PC-9 (cell line): ENCODE results near the gene KRTAP5-9. TPM values are rescaled to one million over a fixed set of nuclear protein-coding genes. Genes with fewer than 3 reads are reported as not detected.
"Not testable (repeated sequence)": the region's sequence is repeated elsewhere in the genome, so short reads cannot be mapped to it uniquely, and the experiment has no call there.

Experiments
- BruUV-seq: library from RNA; stranded (reverse); fragments of 400-500 nt; replicated peaks from 2 replicates; lab custom pipeline; 2021; lab: Mats Ljungman, UMichigan
- CTCF ChIA-PET: fragments of 300-600 bp; sonication (Branson Sonifier 250); formaldehyde crosslinking; loops from one replicate; lab custom pipeline; 2022; ENCODE audit warnings: antibody characterized with exemption; lab: Charles Lee
- POLR2A ChIA-PET: fragments of 300-600 bp; sonication (Branson Sonifier 250); formaldehyde crosslinking; loops from one replicate; lab custom pipeline; 2022; ENCODE audit warnings: antibody characterized with exemption; ENCODE audit not compliant: unreplicated experiment; lab: Charles Lee
- DNase-seq, 2 experiments: peaks; one replicate each; pipeline versions ENCODE4 v3.0.0 to v3.0.0-alpha.2; 2015 to 2022; ENCODE audit warnings: mixed read lengths in 1 of 2
- H2AFZ ChIP-seq: fragments of 200-600 bp; sonication (generic); 2 replicates; pipeline ENCODE4 v1.8.1; 2017; ENCODE audit warnings: antibody characterized with exemption
- H3F3A ChIP-seq: fragments of 200-600 bp; sonication (generic); 2 replicates; pipeline ENCODE4 v1.8.1; 2017; ENCODE audit warnings: antibody characterized with exemption, mild to moderate bottlenecking, low read depth; ENCODE audit not compliant: insufficient read depth
- H3K27ac ChIP-seq: fragments of 200-600 bp; sonication (generic); 2 replicates; pipeline ENCODE4 v1.6.1; 2016; ENCODE audit warnings: mixed run types
- H3K27me3 ChIP-seq: fragments of 200-600 bp; sonication (generic); 2 replicates; pipeline ENCODE4 v1.6.1; 2016; ENCODE audit warnings: low read depth, mixed run types; ENCODE audit not compliant: insufficient read depth
- H3K36me3 ChIP-seq: fragments of 200-600 bp; sonication (generic); 2 replicates; pipeline ENCODE4 v1.6.1; 2016; ENCODE audit warnings: low read depth, mixed run types
- H3K4me1 ChIP-seq: fragments of 200-600 bp; sonication (generic); replicated peaks from 2 replicates; pipeline ENCODE4 v1.6.1; 2016; ENCODE audit warnings: mixed run types; ENCODE audit not compliant: insufficient read depth
- H3K4me2 ChIP-seq: fragments of 200-600 bp; sonication (generic); 2 replicates; pipeline ENCODE4 v1.6.1; 2017; ENCODE audit warnings: mixed run types
- H3K4me3 ChIP-seq: fragments of 200-600 bp; sonication (generic); 2 replicates; pipeline ENCODE4 v1.6.1; 2016; ENCODE audit warnings: mixed run types
- H3K79me2 ChIP-seq: fragments of 200-600 bp; sonication (generic); 2 replicates; pipeline ENCODE4 v1.6.1; 2017; ENCODE audit warnings: low read depth, mixed run types
- H3K9me2 ChIP-seq: fragments of 200-600 bp; sonication (generic); 2 replicates; pipeline ENCODE4 v1.8.1; 2017; ENCODE audit warnings: mild to moderate bottlenecking; ENCODE audit not compliant: insufficient read depth
- H3K9me3 ChIP-seq: fragments of 200-600 bp; sonication (generic); 2 replicates; pipeline ENCODE4 v1.8.1; 2016; ENCODE audit warnings: low read depth; ENCODE audit not compliant: insufficient read depth
- H4K20me1 ChIP-seq: fragments of 200-600 bp; sonication (generic); 2 replicates; pipeline ENCODE4 v1.8.1; 2017; ENCODE audit not compliant: insufficient read depth
- EZH2 ChIP-seq: fragments of 200-600 bp; sonication (generic); IDR thresholded peaks from 2 replicates; pipeline ENCODE4 v1.8.0; 2017; ENCODE audit warnings: antibody characterized with exemption, low read depth
- intact Hi-C: fragments of 100-400 bp; cut with micrococcal nuclease; formaldehyde crosslinking; loops from one replicate; pipeline ENCODE4 v1.10.0; 2022; ENCODE audit not compliant: unreplicated experiment
- total RNA-seq: library from RNA; stranded (reverse); gene quantifications from 2 replicates; pipeline ENCODE4 v1.2.3, GENCODE V29; 2021
- TF ChIP-seq, protein P1 (sequence below): fragments of 200-600 bp; sonication (generic); conservative IDR thresholded peaks from 2 replicates; pipeline ENCODE4 v1.6.1; 2017; ENCODE audit warnings: mixed run types, antibody characterized with exemption, mild to moderate bottlenecking, moderate library complexity

KRTAP5-9 gene
- total RNA-seq, 1 experiment from 2014 or later, result not detected

DNA sequence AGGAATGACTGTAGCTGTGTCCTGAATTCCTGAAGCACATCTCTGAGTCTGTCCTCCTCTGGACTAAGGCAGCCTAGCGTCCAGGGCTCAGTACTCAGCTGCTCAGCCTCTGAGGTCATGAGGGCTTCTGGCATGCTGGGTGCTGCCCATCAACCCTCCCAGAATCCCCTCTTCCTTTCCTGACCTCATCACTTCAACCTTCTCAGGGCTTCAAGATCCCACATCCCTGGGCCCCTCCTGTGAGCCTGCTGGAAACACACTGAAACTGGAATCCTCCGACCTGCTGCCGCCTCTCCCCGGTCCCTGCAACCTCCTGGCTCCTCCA lies 9.6 kb upstream of the KRTAP5-9 start:
- BruUV-seq, result no TSS peak
- no peaks in the 10 kb centered on the region for H3K27me3 ChIP-seq
- no peak overlapping the region for H2AFZ ChIP-seq
- no peaks in the 10 kb centered on the region for H3K36me3 ChIP-seq
- no peak overlapping the region for H3K4me2 ChIP-seq
- H3K27ac ChIP-seq, result no peak overlapping the region
- H3K4me3 ChIP-seq, result no peak overlapping the region
- intact Hi-C loops, result no loop called here
- no peak for TF ChIP-seq EZH2
- TF ChIP-seq, protein P1, sequence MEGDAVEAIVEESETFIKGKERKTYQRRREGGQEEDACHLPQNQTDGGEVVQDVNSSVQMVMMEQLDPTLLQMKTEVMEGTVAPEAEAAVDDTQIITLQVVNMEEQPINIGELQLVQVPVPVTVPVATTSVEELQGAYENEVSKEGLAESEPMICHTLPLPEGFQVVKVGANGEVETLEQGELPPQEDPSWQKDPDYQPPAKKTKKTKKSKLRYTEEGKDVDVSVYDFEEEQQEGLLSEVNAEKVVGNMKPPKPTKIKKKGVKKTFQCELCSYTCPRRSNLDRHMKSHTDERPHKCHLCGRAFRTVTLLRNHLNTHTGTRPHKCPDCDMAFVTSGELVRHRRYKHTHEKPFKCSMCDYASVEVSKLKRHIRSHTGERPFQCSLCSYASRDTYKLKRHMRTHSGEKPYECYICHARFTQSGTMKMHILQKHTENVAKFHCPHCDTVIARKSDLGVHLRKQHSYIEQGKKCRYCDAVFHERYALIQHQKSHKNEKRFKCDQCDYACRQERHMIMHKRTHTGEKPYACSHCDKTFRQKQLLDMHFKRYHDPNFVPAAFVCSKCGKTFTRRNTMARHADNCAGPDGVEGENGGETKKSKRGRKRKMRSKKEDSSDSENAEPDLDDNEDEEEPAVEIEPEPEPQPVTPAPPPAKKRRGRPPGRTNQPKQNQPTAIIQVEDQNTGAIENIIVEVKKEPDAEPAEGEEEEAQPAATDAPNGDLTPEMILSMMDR, result no peak
- no peaks in the 10 kb centered on the region for H3K79me2 ChIP-seq
- 0 out of 2 replicates have a peak, but pooled peaks cover 3% of the 10 kb centered on the region for H3K4me1 ChIP-seq
- DNase-seq, result no peak
- no peaks in the 10 kb centered on the region for H3F3A ChIP-seq
- ChIA-PET POLR2A (no interaction called here), CTCF (no interaction called here)
- no peaks in the 10 kb centered on the region for H3K9me2 ChIP-seq
- H3K9me3 ChIP-seq, result no peaks in the 10 kb centered on the region
- H4K20me1 ChIP-seq, result no peaks in the 10 kb centered on the region

GRCh38 chr11:71539017-71539416 lies 9.2 kb upstream of the KRTAP5-9 start:
- intact Hi-C loops, result no loop called here
- Histone ChIP-seq H3K27me3 (no peaks in the 10 kb centered on the region), H3K4me2 (no peak overlapping the region), H3K9me3 (no peaks in the 10 kb centered on the region), H3F3A (no peaks in the 10 kb centered on the region), H3K4me3 (no peak overlapping the region), H4K20me1 (no peaks in the 10 kb centered on the region), H3K9me2 (no peaks in the 10 kb centered on the region), H3K36me3 (no peaks in the 10 kb centered on the region), H2AFZ (no peak overlapping the region), H3K79me2 (no peaks in the 10 kb centered on the region), H3K4me1 (0 out of 2 replicates have a peak, but pooled peaks cover 5% of the 10 kb centered on the region), H3K27ac (no peak overlapping the region)
- DNase-seq, result no peak
- CTCF ChIA-PET, result no interaction called here
- POLR2A ChIA-PET, result no interaction called here
- TF ChIP-seq, protein P1, result no peak
- no peak for TF ChIP-seq EZH2
- no TSS peak for BruUV-seq

- H3K9me3 ChIP-seq, intact Hi-C loops, H3K4me2 ChIP-seq, DNase-seq, H3K36me3 ChIP-seq, H3K27ac ChIP-seq, H3K9me2 ChIP-seq, H3K4me3 ChIP-seq, H3K79me2 ChIP-seq, H3K4me1 ChIP-seq, BruUV-seq, H3F3A ChIP-seq, CTCF ChIA-PET, H2AFZ ChIP-seq, H4K20me1 ChIP-seq, POLR2A ChIA-PET, H3K27me3 ChIP-seq: not testable (repeated sequence)
Observed at GRCh38 chr11:71539971-71540370, 8.2 kb upstream of the KRTAP5-9 start.

DNA sequence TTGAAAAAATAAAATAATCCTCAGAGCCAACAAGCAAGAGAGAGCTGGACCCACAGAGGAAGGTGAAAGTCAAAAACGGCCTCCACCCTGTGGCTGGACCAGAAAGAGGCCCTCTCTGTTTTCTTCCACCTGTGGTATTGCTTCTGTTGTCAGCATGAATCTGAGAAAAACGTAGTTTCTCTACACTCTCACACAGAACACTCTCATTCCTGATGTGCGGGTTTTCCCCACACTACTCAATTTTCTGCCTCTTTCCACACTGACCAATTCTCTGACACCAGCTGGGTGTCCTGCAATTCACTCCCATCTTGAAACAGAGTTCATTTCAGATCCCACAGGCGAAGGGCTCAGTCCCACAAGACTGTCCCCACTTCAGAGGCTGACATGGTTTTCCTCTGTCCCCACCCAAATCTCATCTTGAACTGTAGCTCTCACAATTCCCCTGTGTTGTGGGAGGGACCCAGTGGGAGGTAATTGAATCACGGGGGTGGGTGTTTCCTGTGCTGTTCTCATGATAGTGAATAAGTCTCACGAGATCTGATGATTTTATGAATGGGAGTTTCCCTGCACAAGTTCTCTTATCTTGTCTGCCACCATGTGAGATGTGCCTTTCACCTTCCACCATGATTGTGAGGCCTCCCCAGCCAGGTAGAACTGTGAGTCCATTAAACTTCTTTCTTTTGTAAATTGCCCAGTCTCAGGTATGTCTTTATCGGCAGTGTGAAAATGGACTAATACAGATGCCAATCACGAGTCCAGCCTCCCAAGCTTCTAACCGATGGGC lies 7.5 kb upstream of the KRTAP5-9 start:
- CTCF ChIA-PET, H3K27ac ChIP-seq, H3K9me2 ChIP-seq, H3K79me2 ChIP-seq, H3F3A ChIP-seq, H3K4me2 ChIP-seq, H3K9me3 ChIP-seq, H3K4me1 ChIP-seq, BruUV-seq, H3K27me3 ChIP-seq, DNase-seq, H3K4me3 ChIP-seq, H3K36me3 ChIP-seq, POLR2A ChIA-PET, intact Hi-C loops, H2AFZ ChIP-seq, H4K20me1 ChIP-seq: not testable (repeated sequence)
